ENCODE measurements around the gene TMEM132E. TPM values are rescaled to one million over a fixed set of nuclear protein-coding genes. Genes with fewer than 3 reads are reported as not detected.
A peak's percentile ranks its signal among the peaks of the same experiment; 100 is the strongest.

TMEM132E gene
- total and polyA plus RNA-seq, 10 of the 15 experiments (the other 5 are each of a cell fraction or from before 2014, with no cell fraction given): not detected

GRCh38 chr17:34542700-34543336, 36.6 kb upstream of the TMEM132E start:
- H3K4me1 ChIP-seq (ENCODE audit: control insufficient read depth, insufficient read depth, low read length): no peaks in the 10 kb centered on the region
- BruUV-seq (replicated peaks): no TSS peak
- peak; percentile 90 for TF ChIP-seq DPF2 (IDR thresholded peaks at IDR 0.05)
- TF ChIP-seq SMC3 (IDR thresholded peaks at IDR 0.05; ENCODE audit: borderline replicate concordance, low read length): peak; percentile 74
- no peak for TF ChIP-seq SPI1 (IDR thresholded peaks at IDR 0.05; ENCODE audit: borderline replicate concordance, insufficient read depth, low read depth, low read length)
- peak; percentile 81 for TF ChIP-seq RAD21 (IDR thresholded peaks at IDR 0.05; ENCODE audit: insufficient read depth, low read depth, low read length)
- peak; percentile 72 to 91 (median 86) for TF ChIP-seq CTCF (IDR thresholded peaks at IDR 0.05 in 2 of 3, conservative IDR thresholded peaks at IDR 0.05 in 1 of 3; ENCODE audit: control insufficient read depth in 2 of 3, extremely low read depth in 1 of 3, insufficient read depth in 1 of 3, low read depth in 3 of 3, low read length in 3 of 3)
- TF ChIP-seq GATAD2B (conservative IDR thresholded peaks at IDR 0.05; ENCODE audit: low read depth): no peak
- no peak for TF ChIP-seq RELA (IDR thresholded peaks at IDR 0.05; ENCODE audit: borderline replicate concordance, partially characterized antibody)
- H4K20me1 ChIP-seq (ENCODE audit: control insufficient read depth, insufficient read depth): no peaks in the 10 kb centered on the region
- intact Hi-C loops (cut with micrococcal nuclease; ENCODE audit: unreplicated experiment) (loop anchor here (1.0 to 10.0 kb wide), 3 partner anchors 95 to 576 kb away; partner anchors contain the start of gene RAD51D), in situ Hi-C loops (cut with MboI) (loop anchor here (5.0 kb wide), 1 partner anchor 579 kb away; the partner anchor contains the start of gene FNDC8)
- ChIA-PET CTCF (interaction anchor here (0.5 to 4.2 kb wide), 24 partner anchors 8 to 1273 kb away, joined by 3 to 55 read pairs (median 3); partner anchors contain the start of genes FNDC8, NLE1 and RAD51D), RAD21 (ENCODE audit: unreplicated experiment) (interaction anchor here (0.6 to 4.0 kb wide), 11 partner anchors 9 to 597 kb away, joined by 3 to 31 read pairs (median 3); partner anchors contain the start of genes FNDC8 and RAD51D), POLR2A (interaction anchor here (0.9 kb wide), 1 partner anchor 576 kb away, joined by 3 read pairs; no protein-coding TSS in a partner anchor), SMC1A (ENCODE audit: uncharacterized antibody, unreplicated experiment) (interaction anchor here (0.7 to 2.2 kb wide), 3 partner anchors 10 to 577 kb away, joined by 3 to 21 read pairs (median 7); partner anchors contain the start of gene RAD51D)
- no peak overlapping the region for H3K9ac ChIP-seq (ENCODE audit: control insufficient read depth, insufficient read depth, low read length)
- no peaks in the 10 kb centered on the region for H3K36me3 ChIP-seq (ENCODE audit: control insufficient read depth in 2 of 2, insufficient read depth in 2 of 2, low read length in 1 of 2)
- no peak overlapping the region for H3K27ac ChIP-seq (ENCODE audit: control insufficient read depth, insufficient read depth)
- H3K4me2 ChIP-seq (ENCODE audit: control insufficient read depth, insufficient read depth): no peak overlapping the region
- no peaks in the 10 kb centered on the region; a peak in 1 of 4 replicates for H3K27me3 ChIP-seq (replicated peaks in 1 of 2; ENCODE audit: control insufficient read depth in 2 of 2, insufficient read depth in 2 of 2, low read length in 1 of 2)
- no peak overlapping the region for H2AFZ ChIP-seq (ENCODE audit: control insufficient read depth, low read depth, low read length)
- H3K4me3 ChIP-seq: no peak overlapping the region
- WGBS (ENCODE audit: insufficient coverage, insufficient replicate concordance, low lambda C conversion rate, missing lambda C conversion rate): 3% methylated on average over 8 of the region's 8 CpGs
- peak; percentile 57 for FAIRE-seq
- DNase-seq (ENCODE audit: low read depth, low spot score): no peak
- ATAC-seq: peak; percentile 68
- H3K79me2 ChIP-seq (ENCODE audit: control insufficient read depth, insufficient read depth, low read length): no peaks in the 10 kb centered on the region
- H3K9me3 ChIP-seq (replicated peaks; ENCODE audit: control insufficient read depth, insufficient read depth, low read length): no peaks in the 10 kb centered on the region

Data from GM12878 (cell line).